Smooth muscle cell of the coronary artery (primary cell): ENCODE results near the gene MAGI3. TPM values are rescaled to one million over a fixed set of nuclear protein-coding genes. Genes with fewer than 3 reads are reported as not detected.

Experiments
- total RNA-seq: library from RNA; depleted of rRNA; stranded (reverse); fragments of >200 nt; gene quantifications from 2 replicates; pipeline ENCODE4 v1.2.3, GENCODE V29; 2014; ENCODE audit warnings: low replicate concordance

The MAGI3 gene
- 7.4 and 9.2 TPM in 2 replicates for total RNA-seq

DNA sequence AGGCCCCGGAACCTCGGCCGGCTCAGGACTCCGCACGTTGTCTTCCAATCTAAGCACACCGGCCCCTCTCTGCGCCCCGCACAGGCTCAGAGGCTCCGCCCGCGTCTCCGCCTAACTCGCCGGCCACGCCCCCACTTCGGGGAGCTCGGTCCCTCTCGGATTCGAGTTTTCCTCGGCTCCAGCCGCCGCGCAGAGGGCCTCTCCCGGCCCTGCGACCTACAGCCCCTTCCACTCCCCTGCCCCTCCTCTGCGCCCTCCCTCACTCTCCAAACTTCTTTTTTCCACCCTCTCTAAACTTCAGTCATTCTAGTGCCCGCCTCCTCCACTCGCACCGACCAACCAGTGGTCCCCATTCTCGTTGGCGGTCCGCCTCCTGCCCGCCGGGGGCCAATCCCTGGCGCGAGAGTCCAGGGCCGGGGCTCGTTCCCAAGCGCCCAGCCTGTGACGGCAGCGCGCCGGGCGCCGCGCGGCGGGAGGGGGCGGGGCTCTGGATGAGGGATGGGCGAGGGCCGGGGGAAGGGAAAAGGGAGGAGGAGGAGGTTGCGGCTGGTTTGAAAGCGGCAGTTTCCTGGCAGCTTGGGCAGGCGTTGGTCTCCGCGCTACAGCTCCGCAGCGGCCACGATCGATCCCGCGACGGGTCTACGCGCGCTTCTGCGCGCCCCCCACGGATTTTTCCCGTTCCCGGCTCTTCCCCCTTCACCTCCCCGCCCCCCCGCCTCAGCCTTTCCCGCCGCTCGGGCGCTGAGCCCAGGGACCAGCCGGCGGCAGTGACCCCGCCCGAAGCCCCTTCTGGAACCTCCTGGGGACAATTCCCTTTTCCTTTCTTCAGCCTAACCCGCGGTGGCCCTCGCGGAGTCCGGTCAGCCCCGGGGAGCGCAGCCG, at the start of gene MAGI3:
Gene MAGI3, plus strand, starts transcription at position 563 of the 882 bp plus-strand sequence. CDS start 519 bp downstream, outside the sequence.

